GM10248 (cell line): Measurements from ENCODE around the gene SETD2.

Source experiments
- CTCF ChIA-PET: fragments of 300-600 bp; sonication (Branson Sonifier 250); formaldehyde crosslinking; extraction: SDS; loops from one replicate; lab custom pipeline; 2021; ENCODE audit warnings: antibody characterized with exemption; lab: Yijun Ruan, JAX
- POLR2A ChIA-PET: fragments of 350-650 bp; sonication (Branson Sonifier 250); formaldehyde crosslinking; extraction: SDS; loops from one replicate; lab custom pipeline; 2020; ENCODE audit warnings: antibody characterized with exemption; lab: Yijun Ruan, JAX
- DNase-seq: peaks from one replicate; pipeline ENCODE4 v3.0.0; 2012; ENCODE audit errors: extremely low spot score
- TF ChIP-seq, protein P1 (sequence below): IDR thresholded peaks from 2 replicates; pipeline ENCODE4 v1.5.1; 2012; ENCODE audit warnings: mild to moderate bottlenecking, low read depth; ENCODE audit errors: extremely low read depth, missing control alignments, control extremely low read depth

SETD2 gene

DNA sequence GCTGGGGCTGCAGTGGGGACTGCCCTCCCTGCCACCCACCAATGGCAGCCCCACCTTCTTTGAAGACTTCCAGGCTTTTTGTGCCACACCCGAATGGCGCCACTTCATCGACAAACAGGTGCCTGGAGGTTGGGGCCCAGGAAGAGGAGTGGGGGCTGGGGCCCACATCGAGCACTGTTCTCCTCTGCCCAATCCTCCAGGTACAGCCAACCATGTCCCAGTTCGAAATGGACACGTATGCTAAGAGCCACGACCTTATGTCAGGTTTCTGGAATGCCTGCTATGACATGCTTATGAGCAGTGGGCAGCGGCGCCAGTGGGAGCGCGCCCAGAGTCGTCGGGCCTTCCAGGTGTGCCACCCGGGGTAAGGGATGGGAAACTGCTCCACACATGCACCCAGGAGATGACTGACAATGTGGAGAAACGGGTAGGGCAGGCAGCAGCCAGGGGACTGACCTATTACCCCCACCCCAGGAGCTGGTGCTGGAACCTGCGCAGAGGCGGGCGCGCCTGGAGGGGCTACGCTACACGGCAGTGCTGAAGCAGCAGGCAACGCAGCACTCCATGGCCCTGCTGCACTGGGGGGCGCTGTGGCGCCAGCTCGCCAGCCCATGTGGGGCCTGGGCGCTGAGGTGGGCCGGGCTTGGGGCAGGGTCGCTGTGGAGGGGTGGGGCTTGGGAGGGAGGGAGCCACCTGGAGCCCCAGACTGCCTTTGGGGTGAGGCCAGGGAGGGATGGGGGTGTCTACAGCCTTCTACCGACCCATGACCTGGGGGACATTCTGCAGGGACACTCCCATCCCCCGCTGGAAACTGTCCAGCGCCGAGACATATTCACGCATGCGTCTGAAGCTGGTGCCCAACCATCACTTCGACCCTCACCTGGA is 161.5 kb downstream of the SETD2 start:
- no peak for DNase-seq
- POLR2A ChIA-PET = no interaction called here
- CTCF ChIA-PET = interaction anchor here (0.8 kb wide), 2 partner anchors 10 kb away, joined by 3 read pairs; no protein-coding TSS in a partner anchor
- TF ChIP-seq, protein P1, sequence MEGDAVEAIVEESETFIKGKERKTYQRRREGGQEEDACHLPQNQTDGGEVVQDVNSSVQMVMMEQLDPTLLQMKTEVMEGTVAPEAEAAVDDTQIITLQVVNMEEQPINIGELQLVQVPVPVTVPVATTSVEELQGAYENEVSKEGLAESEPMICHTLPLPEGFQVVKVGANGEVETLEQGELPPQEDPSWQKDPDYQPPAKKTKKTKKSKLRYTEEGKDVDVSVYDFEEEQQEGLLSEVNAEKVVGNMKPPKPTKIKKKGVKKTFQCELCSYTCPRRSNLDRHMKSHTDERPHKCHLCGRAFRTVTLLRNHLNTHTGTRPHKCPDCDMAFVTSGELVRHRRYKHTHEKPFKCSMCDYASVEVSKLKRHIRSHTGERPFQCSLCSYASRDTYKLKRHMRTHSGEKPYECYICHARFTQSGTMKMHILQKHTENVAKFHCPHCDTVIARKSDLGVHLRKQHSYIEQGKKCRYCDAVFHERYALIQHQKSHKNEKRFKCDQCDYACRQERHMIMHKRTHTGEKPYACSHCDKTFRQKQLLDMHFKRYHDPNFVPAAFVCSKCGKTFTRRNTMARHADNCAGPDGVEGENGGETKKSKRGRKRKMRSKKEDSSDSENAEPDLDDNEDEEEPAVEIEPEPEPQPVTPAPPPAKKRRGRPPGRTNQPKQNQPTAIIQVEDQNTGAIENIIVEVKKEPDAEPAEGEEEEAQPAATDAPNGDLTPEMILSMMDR = peak; percentile 9

DNA sequence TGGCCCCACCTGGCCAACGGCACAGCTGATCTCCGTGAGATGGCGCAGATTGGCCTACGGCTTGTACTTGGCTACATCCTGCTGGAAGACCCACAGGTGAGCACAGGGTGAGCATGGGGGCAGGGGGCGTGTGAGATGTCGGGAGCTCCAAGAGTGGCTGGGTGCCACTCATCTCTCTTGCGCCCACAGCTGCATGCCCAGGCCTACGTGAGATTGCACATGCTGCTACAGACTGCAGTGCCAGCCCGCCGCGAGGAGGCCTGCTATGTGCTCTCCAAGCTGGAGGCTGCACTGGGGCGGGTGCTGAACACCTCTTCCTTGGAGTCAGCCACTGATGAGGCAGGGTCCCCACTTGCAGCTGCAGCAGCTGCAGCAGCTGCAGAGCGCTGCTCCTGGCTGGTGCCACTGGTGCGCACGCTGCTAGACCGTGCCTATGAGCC is 162.2 kb downstream of the SETD2 start:
- TF ChIP-seq, protein P1 = no peak
- ChIA-PET POLR2A (no interaction called here), CTCF (interaction anchor here (0.8 kb wide), 1 partner anchor 9 kb away, joined by 3 read pairs; no protein-coding TSS in a partner anchor)
- no peak for DNase-seq

DNA sequence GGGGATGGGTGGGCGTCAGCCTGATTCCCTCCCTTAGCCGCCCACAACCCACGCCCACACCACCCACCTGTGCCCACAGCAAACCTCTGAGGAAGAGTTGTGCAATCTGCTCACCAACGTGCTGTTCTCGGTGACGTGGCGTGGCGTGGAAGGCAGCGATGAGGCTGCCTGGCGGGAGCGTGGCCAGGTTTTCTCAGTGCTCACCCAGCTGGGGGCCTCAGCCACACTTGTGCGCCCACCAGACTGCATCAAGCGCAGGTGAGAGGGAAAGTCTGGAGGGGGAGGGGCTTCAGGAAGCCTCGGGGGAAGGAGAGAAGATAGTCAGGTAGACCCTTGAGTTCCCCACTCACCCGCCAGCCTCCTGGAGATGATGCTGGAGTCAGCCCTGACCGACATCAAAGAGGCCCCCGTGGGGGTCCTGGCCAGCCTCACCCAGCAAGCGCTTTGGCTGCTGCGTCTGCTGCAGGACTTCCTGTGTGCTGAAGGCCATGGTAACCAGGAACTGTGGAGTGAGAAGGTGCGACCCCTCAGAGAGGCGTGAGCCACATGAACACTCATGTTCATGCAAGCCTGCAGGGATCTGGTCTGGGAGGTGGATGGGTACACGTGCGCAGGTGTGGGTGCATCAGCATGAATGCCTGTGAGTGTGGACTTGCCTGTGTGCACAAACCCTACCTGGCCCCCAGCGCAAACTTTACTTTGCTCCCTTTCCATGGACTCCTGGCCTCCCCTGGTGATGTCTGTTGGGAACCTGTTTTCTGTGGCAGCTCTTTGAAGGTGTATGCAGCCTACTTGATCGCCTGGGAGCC is 162.8 kb downstream of the SETD2 start:
- CTCF ChIA-PET = no interaction called here
- POLR2A ChIA-PET = no interaction called here
- no peak for DNase-seq
- TF ChIP-seq, protein P1 = no peak

DNA sequence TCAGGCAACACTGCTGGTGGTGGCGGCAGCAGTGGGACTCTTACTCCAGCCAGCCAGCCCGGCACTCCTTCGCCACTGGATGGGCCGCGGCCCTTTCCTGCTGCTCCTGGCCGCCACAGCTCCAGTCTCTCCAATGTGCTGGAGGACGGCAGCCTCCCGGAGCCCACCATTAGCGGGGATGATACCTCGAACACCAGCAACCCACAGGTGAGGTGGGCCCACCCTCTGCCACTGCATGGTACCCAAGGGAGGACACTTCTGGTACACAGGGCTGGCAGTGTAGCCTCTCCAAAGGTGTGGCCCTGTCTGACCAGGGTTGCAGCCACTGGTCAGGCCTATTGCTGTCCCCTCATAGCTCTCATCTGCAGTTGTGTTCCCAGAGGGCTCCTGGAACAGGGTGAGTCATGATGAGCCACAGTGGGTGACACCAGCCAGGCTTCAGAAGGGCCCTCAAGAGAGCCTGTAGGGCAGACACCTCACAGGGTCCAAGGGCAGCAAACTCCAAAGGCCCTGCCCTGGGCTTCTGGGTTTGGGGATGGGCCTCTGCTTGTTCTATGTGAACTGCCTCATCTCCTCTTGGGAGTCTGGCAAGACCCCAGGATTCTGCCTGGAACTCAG is 163.6 kb downstream of the SETD2 start:
- DNase-seq = no peak
- ChIA-PET POLR2A (no interaction called here), CTCF (no interaction called here)
- TF ChIP-seq, protein P1 = no peak

DNA sequence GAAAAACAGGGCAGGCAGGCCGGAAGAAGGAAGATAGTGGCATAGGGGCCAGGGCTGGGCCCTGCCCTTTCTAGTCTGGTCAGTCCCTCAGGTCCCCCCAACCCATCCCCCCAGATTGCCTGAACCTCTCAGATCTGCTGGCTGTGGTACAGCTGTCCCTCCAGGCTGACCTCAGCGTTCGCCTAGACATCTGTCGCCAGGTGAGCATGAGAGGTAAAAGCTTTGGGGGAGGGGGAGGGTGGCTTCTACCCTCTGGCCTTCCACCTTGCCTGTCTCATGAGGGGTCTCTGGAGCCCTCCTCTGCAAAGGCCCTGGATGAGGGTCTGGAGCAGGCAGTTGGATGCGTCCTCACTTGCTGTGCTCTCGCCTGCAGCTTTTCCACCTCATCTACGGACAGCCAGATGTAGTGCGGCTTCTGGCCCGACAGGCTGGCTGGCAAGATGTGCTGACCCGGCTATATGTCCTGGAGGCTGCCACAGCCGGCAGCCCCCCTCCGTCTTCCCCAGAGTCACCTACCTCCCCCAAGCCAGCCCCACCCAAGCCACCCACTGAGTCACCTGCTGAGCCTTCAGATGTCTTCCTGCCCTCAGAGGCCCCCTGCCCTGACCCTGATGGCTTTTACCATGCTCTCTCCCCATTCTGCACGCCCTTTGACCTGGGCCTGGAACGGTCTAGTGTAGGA is 164.3 kb downstream of the SETD2 start:
- TF ChIP-seq, protein P1 = no peak
- ChIA-PET CTCF (interaction anchor here (1.2 to 2.4 kb wide), 4 partner anchors 12 to 132 kb away, joined by 5 to 9 read pairs (median 6); no protein-coding TSS in a partner anchor), POLR2A (no interaction called here)
- DNase-seq = no peak
